SK-N-SH treated with all-trans-retinoic acid at 6 μM for 48 hours (cell line): ENCODE results near the gene LRCH3.

Experiments
- CSDC2 ChIP-seq: fragments of 250-450 bp; sonication (Bioruptor Pico); IDR thresholded peaks from 2 replicates; pipeline ENCODE4 v1.5.0; 2020; ENCODE audit warnings: mild to moderate bottlenecking, moderate library complexity
- PPARA ChIP-seq: fragments of 250-450 bp; sonication (Bioruptor Pico); IDR thresholded peaks from 2 replicates; pipeline ENCODE4 v1.5.0; 2020; ENCODE audit warnings: mild to moderate bottlenecking, borderline replicate concordance
- RARB ChIP-seq: fragments of 250-450 bp; sonication (Bioruptor Pico); IDR thresholded peaks from 2 replicates; pipeline ENCODE4 v1.8.0; 2021; ENCODE audit warnings: mild to moderate bottlenecking, moderate library complexity
- TOX ChIP-seq: fragments of 250-450 bp; sonication (Bioruptor Pico); IDR thresholded peaks from 2 replicates; pipeline ENCODE4 v1.8.0; 2021; ENCODE audit warnings: mild to moderate bottlenecking, moderate library complexity, borderline replicate concordance
- ZC3H10 ChIP-seq: fragments of 250-450 bp; sonication (Bioruptor Pico); IDR thresholded peaks from 2 replicates; pipeline ENCODE4 v1.5.1; 2021; ENCODE audit warnings: mild to moderate bottlenecking, moderate library complexity
- ZNF70 ChIP-seq: fragments of 450-650 bp; formaldehyde crosslinking; IDR thresholded peaks from 2 replicates; pipeline ENCODE4 v1.5.0; 2020; ENCODE audit warnings: mild to moderate bottlenecking, moderate library complexity
- TF ChIP-seq, protein P1 (sequence below): fragments of 250-450 bp; sonication (Bioruptor Pico); IDR thresholded peaks from 2 replicates; pipeline ENCODE4 v1.8.0; 2020; ENCODE audit warnings: mild to moderate bottlenecking, moderate library complexity, borderline replicate concordance
- TF ChIP-seq, protein P2 (sequence below): fragments of 250-450 bp; sonication (Bioruptor Pico); IDR thresholded peaks from 2 replicates; pipeline ENCODE4 v1.5.1; 2020; ENCODE audit warnings: low read depth, mild to moderate bottlenecking, moderate library complexity
- TF ChIP-seq, protein P3 (sequence below): fragments of 250-450 bp; sonication (Bioruptor Pico); IDR thresholded peaks from 2 replicates; pipeline ENCODE4 v1.5.0; 2020; ENCODE audit warnings: mild to moderate bottlenecking, moderate library complexity

DNA sequence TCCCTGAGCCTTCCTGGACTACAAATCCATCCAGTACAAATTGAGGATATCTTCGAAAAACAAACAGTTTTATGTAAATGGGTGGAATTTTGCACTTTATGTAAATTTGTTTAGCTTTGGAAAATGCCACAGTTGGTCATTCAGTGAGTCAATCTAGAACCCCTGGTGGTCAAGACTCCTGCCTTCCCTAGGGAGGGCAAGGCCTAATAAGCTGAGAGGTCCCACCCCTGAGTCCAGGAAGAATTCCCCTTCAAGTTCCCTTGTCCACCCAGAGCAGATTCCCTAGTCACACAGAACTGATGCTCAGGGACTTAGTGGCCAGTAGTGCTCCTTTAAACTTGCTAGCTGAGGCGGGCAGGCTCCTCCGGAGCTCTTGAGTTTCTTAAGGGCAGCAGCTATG is 48.3 kb upstream of the LRCH3 start:
- TF ChIP-seq, protein P1, sequence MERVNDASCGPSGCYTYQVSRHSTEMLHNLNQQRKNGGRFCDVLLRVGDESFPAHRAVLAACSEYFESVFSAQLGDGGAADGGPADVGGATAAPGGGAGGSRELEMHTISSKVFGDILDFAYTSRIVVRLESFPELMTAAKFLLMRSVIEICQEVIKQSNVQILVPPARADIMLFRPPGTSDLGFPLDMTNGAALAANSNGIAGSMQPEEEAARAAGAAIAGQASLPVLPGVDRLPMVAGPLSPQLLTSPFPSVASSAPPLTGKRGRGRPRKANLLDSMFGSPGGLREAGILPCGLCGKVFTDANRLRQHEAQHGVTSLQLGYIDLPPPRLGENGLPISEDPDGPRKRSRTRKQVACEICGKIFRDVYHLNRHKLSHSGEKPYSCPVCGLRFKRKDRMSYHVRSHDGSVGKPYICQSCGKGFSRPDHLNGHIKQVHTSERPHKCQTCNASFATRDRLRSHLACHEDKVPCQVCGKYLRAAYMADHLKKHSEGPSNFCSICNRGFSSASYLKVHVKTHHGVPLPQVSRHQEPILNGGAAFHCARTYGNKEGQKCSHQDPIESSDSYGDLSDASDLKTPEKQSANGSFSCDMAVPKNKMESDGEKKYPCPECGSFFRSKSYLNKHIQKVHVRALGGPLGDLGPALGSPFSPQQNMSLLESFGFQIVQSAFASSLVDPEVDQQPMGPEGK (CRISPR knock-in tag) = no peak
- no peak for TF ChIP-seq TOX (CRISPR knock-in tag)
- TF ChIP-seq, protein P2, sequence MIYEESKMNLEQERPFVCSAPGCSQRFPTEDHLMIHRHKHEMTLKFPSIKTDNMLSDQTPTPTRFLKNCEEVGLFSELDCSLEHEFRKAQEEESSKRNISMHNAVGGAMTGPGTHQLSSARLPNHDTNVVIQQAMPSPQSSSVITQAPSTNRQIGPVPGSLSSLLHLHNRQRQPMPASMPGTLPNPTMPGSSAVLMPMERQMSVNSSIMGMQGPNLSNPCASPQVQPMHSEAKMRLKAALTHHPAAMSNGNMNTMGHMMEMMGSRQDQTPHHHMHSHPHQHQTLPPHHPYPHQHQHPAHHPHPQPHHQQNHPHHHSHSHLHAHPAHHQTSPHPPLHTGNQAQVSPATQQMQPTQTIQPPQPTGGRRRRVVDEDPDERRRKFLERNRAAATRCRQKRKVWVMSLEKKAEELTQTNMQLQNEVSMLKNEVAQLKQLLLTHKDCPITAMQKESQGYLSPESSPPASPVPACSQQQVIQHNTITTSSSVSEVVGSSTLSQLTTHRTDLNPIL (CRISPR knock-in tag) = no peak
- TF ChIP-seq CSDC2 = no peak
- TF ChIP-seq, protein P3, sequence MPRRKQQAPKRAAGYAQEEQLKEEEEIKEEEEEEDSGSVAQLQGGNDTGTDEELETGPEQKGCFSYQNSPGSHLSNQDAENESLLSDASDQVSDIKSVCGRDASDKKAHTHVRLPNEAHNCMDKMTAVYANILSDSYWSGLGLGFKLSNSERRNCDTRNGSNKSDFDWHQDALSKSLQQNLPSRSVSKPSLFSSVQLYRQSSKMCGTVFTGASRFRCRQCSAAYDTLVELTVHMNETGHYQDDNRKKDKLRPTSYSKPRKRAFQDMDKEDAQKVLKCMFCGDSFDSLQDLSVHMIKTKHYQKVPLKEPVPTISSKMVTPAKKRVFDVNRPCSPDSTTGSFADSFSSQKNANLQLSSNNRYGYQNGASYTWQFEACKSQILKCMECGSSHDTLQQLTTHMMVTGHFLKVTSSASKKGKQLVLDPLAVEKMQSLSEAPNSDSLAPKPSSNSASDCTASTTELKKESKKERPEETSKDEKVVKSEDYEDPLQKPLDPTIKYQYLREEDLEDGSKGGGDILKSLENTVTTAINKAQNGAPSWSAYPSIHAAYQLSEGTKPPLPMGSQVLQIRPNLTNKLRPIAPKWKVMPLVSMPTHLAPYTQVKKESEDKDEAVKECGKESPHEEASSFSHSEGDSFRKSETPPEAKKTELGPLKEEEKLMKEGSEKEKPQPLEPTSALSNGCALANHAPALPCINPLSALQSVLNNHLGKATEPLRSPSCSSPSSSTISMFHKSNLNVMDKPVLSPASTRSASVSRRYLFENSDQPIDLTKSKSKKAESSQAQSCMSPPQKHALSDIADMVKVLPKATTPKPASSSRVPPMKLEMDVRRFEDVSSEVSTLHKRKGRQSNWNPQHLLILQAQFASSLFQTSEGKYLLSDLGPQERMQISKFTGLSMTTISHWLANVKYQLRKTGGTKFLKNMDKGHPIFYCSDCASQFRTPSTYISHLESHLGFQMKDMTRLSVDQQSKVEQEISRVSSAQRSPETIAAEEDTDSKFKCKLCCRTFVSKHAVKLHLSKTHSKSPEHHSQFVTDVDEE = no peak
- TF ChIP-seq PPARA (CRISPR knock-in tag) = no peak
- no peak for TF ChIP-seq ZNF70 (CRISPR knock-in tag)
- no peak for TF ChIP-seq RARB (CRISPR knock-in tag)
- TF ChIP-seq ZC3H10 (CRISPR knock-in tag) = no peak
